HG03196 (cell line): ENCODE results near the gene PIP4K2A.

Experiments used
- ATAC-seq: cut with Tn5 transposase; IDR thresholded peaks from one replicate; pipeline ENCODE4 v1.9.1; 2021; ENCODE audit not compliant: unreplicated experiment

Gene PIP4K2A

GRCh38 chr10:22603581-22603980, 110.8 kb downstream of the PIP4K2A start:
- ATAC-seq = no peak

- peak; percentile 1 for ATAC-seq
Measured at GRCh38 chr10:22601618-22602017, 112.8 kb downstream of the PIP4K2A start.

- ATAC-seq = no peak
Measured at GRCh38 chr10:22599636-22600228, 114.6 kb downstream of the PIP4K2A start.

DNA sequence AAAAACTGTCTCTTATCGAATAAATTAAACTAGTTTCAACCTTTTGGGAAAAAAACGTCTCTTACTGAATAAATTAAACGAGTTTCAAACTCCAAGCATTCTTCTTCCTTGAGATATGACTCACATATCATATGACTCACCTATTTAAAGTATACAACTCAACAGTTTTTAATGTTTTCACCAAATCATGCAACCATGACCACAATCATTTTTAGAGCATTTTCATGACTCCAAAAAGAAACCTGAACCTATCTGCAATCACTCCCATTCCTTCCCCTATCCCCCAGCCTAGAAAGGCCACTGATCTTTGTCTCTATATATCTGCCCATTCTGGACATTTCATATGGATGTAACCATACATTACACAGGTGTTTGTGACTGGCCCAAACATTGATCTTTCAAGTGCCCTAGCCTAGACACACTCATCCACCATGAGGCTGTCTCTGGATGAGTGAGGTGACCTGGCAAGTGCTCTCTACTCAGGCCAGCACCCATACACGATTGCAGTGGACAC, 115.3 kb downstream of the PIP4K2A start:
- peak; percentile 32 for ATAC-seq

DNA sequence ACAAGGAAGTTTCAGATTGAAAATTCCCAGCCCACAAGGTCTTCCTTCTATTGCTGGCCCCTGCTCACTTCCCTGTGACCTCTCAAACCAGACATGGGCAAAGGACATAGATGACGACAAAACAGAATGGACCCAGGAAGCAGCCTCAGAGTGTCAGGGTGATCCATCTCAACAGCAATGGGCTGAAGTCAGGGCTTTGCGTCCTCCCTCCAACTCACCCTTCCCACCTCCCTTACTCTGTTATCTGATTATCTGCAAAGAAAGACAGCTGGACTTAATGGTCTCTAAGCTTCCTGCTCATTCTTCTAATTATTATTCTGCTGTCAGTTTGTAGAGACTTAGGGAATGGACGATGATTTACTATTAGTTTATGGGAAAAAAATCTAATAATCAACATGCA, 115.9 kb downstream of the PIP4K2A start:
- no peak for ATAC-seq

GRCh38 chr10:22597138-22597537, 117.2 kb downstream of the PIP4K2A start:
- ATAC-seq = peak; percentile 35

DNA sequence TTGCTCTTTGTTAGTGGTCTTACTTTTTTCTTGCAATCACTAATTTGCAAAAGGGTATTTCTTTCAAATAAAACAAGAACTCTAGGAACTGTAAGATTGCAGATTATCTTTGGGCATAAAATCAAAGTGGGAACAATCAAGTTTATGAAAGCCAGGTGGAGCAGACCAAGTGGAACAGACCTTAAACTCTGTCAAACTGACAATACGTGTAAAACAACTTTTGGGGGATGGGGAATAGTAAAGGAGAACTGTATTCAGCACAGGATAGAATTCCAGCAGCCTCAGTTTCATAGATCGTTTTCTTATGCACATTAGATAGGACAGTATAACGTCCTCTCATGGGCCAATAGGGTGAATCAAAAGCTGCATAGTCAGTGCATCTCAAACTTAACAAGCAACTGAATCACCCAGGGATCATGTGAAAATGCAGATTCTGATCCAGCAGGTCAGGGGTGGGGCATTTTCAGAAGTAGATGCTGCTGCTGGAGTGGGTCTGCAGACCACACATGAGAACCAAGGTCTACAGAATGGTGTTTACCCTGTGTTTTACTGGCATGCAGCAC, 120.7 kb downstream of the PIP4K2A start:
- ATAC-seq = no peak

DNA sequence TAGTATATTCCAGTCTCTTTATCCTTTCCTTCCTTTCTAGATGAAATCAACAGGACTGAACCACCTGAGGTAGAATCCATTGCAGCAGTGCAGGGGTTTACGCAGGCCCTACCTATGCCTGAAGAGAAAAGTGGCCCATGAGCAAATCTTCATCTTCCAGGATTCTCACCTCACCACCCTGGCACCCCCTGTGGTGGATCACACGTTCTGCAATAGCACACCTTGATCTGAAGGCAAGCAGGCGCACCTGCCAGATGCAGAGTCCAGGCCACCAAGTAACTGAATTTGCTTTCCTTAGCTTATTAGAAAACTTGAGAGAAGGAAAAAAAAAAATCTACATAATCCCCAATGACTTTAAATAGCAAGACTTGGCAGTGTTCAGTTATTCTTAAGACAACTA, 121.4 kb downstream of the PIP4K2A start:
- ATAC-seq = no peak

GRCh38 chr10:22589851-22590514, 124.4 kb downstream of the PIP4K2A start:
- ATAC-seq = no peak

DNA sequence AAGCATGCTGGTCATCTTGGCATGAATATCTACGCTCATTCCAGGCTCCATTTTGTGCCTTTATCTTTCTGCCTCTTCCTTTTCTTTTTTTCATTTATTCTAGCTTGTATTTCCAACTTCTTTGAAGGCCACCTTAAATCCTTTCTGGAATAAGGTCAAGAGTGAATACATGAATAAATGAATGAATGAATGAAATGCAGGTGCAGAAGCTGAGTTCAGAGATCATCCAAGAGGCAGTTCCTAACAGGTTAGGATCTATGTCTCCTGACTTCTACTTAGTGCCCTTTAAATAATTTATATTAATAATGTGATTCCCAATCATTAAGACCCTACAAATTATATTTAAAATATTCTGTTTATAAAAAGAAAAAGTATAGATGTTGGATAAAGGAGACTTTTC, 125.9 kb downstream of the PIP4K2A start:
- no peak for ATAC-seq

DNA sequence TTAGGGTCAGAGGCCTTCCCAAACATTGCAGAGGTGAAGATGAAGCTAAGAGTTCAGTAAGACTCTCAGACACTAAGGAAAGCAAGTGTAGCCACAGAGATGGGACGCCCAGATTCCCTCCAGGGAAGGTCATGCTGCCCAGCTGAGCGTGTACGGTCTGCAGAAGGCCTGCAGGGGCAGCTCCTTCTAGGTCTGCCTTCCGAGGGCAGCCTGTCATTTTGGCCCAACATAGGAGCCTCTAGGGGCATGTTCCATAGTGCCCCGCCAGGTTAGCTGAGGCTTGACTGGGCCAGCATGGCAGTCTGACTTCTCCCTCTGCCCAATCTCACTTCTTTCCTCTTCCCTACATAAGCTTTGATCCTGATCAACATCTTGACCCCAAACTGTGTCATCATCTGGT, 130.7 kb downstream of the PIP4K2A start:
- ATAC-seq = no peak

DNA sequence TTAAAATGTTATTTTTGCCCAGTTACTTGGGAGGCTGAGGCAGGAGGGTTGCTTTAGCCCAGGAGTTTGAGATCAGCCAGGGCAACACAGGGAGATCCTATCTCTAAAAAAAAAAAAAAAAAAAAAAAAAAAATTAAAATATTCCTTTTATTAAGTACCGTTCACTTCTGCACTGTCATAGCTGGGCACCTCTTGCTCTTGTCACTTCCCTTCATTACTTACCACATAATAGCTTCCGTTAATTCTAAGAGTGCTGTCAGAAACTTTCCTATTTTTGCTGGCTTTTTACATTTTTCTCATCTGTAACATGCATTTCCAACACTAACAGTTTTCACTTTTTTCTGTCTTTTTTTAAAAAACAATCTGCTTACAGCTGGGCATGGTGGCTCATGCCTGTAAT, 132.9 kb downstream of the PIP4K2A start:
- ATAC-seq = no peak

- no peak for ATAC-seq
Measured at GRCh38 chr10:22580711-22581110, 133.7 kb downstream of the PIP4K2A start.

GRCh38 chr10:22579826-22580225, 134.6 kb downstream of the PIP4K2A start:
- ATAC-seq = no peak

DNA sequence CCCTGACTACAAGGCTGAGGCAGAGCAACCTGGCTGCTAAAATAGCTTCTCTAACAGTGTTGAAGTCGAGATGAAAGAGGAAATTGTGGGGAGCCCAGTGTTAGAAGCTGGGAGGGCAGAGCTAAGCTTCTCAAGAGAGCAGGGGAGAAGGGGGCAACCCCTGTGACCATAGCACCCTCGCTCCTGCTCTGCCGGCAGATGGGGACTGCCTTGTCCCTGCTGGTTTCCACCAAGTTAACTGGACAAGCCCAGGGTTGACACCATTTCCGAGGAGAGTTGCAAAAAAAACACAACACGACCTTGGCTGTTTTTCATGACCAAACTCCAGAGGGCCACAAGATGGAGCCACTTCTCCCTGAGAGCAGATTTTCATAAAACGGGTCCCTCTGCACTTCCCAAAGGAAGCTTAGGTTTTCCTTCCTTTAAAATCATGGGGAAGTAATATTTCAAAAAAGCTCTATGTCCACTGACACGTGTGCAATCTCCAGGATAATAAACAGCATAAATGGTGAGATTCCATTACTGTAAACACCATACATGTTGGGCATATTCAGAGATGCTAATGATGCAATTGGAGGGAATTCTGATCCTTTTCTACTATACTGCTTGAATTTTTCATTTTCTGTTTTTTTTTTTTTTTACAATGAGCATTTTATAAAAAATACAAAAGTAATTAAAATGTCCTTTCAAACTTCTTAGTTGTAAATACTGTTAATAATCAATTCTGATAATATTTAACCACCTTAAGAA, 140.4 kb downstream of the PIP4K2A start:
- ATAC-seq = no peak

DNA sequence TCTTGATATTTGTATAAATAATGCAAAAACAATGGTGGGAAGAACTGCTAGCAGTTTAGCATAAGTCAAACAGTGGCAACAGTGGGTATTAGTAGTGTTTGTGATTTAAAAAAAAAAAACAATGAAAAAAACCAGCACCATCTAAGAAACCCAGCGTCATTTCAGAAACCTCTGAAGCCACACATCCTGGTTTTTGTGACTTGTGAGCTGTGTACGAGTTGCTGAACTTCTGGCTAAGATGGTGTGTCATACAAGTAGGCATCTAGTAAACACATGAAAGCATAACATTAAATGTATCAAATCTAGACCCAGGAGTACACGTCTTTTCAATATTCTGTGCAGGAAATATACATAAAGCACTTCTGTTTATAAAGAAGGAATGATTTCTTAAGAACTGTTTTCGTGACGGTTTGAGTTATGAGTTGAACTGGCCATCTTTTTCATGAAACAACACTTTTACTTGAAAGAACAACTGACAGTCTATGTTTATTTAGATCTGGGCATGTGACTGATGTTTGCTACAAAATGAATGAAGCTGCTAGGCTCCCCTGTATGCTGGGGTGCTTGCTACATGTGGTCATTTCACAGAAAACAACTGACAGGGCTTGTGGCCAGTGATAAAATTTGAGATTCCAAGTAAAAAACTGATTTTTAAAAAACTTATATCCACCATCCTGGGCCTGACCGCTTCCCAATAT, 143.5 kb downstream of the PIP4K2A start:
- no peak for ATAC-seq

DNA sequence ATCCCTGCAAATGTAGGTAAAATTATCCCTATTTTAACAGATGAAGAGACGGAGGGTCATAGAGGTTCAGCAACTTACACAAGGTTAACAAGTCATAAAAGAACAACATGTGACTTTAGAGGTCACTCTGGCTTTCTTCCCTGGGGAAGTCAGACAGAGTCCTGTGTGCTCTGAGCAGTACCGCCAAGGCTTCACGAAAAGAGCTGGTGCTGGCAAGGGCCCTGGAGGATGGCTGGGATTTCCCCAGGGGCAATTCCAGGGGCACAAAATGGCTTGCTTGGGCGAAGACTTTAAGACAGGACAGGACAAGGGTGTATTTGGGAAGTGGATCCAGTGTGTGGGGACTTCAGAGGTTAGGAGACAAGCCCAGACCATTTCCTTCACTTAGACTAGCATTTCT, 144.1 kb downstream of the PIP4K2A start:
- no peak for ATAC-seq

DNA sequence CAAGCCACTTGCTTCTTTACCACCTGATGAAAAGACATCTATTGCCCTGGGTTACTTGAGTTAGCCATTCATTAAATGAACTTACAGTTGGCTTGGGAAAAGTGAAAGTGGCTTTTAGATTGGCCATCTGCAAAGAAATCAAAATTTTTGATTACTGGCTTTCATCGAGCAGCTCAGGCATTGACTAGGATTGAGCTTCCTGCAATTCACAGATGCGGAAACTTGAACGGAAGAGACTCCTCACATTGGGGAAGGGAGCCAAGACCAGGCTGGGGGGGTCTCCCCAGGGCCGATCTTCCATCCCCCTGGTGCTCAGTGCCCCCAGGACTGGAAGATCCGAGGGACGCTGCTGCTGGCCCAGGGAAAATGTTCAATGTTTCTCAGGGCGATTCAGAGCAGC, 145.4 kb downstream of the PIP4K2A start:
- no peak for ATAC-seq

DNA sequence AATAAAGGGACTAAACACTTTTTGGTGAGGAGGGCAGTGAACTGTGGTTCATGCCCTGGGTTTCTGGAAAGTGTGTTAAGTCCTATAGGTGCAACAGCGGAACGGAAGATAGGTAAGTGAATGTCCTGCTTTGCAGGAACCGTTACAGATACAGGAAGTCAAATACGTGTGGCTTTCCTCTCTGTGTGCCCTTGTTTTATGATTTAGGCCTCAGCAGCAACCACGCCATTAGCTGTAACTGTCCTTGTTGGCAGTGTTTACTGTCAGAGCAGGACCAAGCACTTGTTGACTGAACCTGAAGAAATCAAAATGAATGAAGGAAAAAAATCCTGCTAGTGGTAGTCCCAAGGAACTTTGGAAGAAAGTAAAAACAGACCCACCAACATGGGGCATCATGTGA, 150.3 kb downstream of the PIP4K2A start:
- no peak for ATAC-seq

GRCh38 chr10:22561909-22562308, 152.5 kb downstream of the PIP4K2A start:
- no peak for ATAC-seq

DNA sequence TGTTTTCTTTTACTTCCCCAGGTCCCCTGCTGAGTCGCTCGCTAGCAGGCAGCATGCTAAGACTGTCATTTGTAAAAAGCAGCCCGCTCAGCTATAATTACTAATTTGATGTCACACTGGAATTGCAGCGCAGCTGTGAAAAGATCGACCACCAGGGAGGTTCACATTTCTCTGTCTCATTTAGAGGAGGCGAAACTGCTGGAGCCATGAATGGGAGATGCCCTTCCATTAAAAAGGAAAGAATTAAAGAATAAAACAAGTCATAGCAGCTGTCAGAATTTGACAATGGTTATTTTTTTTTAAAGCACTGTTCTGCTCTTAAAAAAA, 153.5 kb downstream of the PIP4K2A start:
- no peak for ATAC-seq
